MV-4-11 (cell line): ENCODE data around the gene AARS1.
"Not testable (repeated sequence)": the region's sequence is repeated elsewhere in the genome, so short reads cannot be mapped to it uniquely, and the experiment has no call there.

Source experiments
- DNase-seq: peaks from one replicate; lab custom pipeline; 2025; lab: John Stamatoyannopoulos, UW

Gene AARS1

DNA sequence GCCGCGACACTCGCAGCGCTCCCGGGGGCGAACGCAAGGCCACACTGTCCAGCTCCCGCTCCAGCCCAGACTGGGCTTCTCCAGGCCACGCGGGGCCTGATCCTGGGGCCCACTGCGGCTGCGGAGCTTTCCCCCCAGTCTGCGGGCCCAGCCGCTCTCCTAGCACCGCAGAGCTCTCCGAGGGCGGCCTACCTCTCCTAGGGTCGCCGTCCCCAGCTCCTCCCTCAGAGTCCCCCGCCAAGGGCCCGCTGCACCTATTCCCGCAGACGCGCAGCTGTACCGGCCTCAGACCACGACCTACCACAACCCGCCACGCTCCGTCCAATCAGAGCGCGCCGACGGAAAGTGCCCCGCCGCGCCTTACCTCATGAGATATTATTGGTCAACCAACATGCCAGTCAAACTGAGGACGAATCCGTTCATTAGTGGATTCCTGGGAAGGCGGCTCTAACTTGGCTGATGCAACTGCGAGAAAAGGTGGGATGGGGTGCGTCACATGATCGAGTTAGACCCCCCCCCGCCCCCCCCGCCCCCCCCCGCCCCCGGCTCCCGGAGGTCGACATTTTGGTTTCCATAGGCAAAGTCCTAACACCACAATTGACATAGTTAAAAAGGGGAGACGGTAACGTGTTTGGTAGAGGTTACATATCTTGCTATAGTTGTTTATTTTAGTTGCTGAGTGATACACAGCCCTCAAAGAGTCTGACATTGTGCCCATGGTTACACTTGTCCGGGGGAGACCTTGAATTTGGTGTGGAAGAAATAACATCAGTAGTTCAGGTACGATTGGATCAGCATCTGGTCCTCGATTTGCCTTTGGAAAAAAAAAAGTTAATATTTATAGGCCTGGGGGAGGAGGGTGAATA lies at the start of gene AARS1:
Gene AARS1, minus strand, starts transcription at position 278 of the 866 bp plus-strand sequence. CDS start 6,743 bp downstream, outside the sequence.
- peak; percentile 98 for DNase-seq

DNA sequence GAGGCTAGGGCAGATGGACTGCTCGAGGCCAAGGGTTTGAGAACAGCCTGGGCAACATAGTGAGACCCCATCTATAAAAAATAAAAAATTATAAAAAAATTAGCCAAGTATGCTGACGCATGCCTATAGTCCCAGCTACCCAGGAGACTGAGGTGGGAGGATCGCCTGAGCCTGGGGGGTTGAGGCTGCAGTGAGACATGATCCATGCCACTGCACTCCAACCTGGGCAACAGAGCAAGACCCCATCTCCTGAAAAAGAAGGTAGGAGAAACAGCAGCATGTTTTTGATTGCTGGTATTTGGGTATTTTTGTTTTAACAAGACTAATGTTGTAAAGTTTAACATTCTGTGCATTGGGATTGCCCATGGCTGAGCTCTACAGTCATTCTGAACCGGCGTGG lies 48.5 kb upstream of the AARS1 start:
- DNase-seq = no peak

DNA sequence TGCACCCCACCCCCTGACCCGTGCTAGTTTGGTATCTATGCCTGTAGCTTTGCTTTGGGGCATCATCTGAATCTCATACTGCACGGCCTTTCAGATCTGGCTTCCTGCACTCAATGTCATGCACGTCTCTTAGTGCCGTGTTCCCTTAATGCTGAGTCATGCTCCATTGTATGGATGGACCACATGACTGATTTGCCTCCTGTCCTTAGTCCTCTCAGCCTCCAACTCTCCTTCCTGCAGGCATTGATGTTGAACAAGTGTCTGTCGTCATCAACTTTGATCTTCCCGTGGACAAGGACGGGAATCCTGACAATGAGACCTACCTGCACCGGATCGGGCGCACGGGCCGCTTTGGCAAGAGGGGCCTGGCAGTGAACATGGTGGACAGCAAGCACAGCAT lies 43.4 kb upstream of the AARS1 start:
- not testable (repeated sequence) for DNase-seq

DNA sequence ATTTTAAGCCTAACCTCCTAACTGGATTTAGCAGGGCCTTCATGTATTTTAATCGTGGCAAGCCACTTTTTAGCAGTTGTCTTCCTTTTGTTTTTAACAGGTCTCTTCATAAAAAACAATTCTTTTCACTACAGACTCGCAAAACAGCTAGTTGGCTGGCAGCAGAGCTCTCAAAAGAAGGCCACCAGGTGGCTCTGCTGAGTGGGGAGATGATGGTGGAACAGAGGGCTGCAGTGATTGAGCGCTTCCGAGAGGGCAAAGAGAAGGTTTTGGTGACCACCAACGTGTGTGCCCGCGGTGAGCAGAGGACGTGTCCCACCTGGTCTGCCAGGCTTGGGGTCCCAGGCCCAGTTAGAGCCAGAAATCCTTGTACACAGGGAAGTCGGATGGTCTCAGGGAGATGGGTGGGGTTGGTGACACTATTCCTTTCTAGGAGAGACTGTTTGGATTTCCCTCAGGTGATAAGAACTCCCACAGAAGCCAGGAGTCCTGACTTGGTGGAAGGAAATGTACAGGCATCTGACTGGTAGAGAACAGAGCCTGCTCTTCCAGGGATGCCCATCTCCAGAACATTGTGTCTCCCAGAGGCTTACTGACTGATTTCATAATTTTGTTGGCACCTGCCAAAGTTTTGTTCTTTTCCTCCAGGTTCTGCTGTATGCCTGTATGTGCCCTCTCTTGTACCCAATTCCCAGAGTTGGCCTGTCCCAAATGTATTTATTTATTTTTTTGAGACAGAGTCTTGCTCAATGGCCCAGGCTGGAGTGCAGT lies 42.5 kb upstream of the AARS1 start:
- no peak for DNase-seq

- no peak for DNase-seq
Observed at GRCh38 chr16:70331091-70331490, 41.8 kb upstream of the AARS1 start.

GRCh38 chr16:70324998-70325747 lies 35.9 kb upstream of the AARS1 start:
- no peak for DNase-seq

GRCh38 chr16:70320121-70320520 lies 30.8 kb upstream of the AARS1 start:
- DNase-seq = no peak

- not testable (repeated sequence) for DNase-seq
Observed at GRCh38 chr16:70307726-70308125, 18.4 kb upstream of the AARS1 start.

DNA sequence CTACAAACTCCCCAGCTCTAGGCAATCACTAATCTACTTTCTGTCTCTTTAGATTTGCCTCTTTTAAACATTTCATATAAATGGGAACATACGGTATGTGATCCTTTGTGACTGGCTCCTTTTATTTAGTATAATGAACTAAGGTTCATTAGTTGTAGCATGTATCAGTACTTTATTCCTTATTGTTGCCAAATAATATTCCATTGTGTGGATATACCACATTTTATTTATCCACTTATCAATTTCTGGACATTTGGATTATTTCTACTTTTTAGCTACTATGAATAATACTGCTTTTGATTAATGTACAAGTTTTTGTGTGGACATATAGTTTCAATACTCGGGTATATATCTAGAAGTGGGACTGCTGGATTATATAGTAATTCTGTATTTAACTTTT lies 17.6 kb upstream of the AARS1 start:
- no peak for DNase-seq

DNA sequence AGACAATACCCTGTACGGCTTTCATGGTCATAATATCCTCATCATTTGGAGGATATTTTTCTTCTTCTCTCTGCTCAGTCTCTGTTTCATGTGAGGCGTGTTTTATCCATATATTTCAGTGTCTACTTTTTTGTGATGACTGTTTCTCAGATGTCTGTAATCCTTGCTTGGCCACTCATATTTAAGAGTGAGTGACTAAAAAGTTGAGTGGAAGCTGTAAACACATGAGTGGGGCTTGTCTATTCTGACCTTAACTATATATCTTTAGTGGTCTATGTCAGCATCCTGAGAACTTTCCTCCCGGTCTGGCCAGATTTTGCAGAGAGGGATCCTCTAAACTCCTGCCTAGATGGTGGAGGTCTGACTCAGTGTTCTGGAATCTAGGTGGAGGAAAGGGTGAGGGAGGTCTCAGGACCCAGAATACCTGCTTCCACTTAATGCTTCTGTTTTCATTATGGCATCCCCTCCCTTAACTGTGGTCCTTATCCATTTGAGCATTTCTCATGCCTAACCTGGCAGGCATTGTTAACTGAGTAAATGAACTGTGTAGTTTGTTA lies 15.7 kb upstream of the AARS1 start:
- DNase-seq = no peak

DNA sequence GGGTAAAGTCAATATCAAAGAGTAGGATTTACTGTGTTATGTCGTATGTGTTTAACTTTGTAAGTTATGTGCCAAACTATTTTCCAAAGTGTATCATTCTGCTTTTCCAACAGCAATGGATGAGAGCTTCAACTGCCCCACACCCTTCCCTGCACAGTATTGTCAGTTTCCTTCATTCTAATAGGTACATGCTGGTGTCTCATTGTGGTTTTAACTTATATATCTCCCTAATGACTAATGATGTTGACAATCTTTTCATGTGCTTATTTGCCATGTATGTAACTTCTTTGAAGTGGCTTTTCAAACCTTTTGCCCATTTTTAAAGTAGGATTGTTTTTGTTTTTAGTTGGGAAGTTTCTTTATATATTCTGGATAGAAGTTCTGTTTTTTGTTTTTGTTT lies 13.4 kb upstream of the AARS1 start:
- no peak for DNase-seq

DNA sequence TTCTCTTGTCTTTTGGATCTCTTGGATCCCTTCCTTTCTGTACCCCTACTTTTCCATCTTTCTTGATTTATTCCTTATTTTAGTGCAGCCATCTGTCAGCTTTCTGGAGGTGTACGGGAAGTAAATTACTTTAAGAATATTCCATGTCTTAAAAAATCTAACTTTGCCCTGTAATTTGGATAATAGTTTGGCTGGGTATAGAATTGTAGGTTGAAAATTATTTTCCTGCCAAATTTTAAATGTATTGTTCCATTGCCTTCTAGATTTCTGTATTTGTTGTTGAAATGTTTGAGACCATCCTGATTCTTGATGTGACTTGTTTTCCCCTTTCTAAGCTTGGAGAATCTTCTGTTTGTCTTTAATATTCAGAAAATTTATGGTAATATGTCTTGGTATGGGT lies 11.8 kb upstream of the AARS1 start:
- no peak for DNase-seq

DNA sequence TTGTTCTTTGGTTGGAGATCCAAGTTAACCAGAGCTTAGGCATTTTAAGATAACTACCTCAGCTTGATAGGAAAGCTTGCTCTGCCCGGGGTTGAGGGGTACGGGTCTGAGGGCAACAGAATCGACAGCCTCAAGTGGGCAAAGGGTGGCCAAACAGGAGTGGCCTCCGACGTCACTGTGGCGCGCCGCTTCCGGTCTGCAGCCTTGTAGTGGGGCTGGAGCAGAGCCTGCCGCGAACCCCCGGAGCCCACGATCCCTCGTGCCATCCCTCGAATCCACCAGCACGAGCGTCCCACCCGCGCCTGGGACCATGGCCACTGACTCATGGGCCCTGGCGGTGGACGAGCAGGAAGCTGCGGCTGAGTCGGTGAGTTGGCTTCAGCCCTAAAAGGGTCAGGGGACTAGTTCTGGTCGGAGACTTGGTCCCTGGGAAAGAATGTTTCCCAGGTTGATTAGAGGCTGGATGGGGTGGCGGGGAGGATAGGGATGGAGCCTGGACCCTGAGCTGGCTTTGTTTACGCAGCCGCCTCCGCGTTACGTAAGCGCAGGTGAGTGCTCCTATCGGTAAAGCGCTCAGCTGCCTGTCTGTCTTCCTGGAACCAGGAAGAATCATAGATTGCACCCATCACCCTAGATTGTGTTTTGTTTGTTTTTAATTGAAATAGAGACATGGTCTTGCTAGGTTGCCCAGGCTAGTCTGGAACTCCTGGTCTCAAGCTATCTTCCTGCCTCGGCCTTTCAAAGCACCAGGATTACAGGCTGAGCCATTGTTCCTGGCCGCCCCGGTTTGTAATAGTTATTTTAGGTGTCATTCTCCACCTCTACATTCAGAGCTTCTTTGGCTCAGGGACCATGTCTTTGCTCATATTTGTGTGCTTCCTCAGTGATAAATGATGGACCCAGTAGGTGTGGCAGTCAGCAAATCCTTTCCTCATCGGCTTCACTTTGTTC lies 10.0 kb upstream of the AARS1 start, which contains the start of gene DDX19B:
Gene DDX19B, plus strand, starts transcription at position 199 of the 951 bp plus-strand sequence. Its CDS starts 112 bp downstream, at position 311.
- DNase-seq = peak; percentile 65

DNA sequence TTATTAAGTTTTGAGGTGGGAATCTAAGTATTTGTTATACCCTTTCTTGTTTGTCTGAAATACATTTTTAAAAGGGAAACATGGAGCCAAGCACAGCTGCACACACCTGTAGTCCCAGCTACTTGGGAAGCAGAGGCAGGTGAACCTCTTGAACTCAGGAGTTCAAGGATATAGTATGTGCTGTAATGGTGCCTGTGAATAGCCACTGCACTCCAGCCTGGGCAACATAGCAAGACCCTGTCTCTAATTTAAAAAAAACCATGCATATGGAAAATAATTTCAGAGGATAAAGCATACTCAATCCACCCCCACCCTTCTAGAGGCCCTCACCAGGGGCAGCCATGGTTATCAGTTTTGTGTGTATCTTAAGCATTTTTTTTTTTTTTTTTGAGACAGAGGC lies 6.3 kb upstream of the AARS1 start:
- no peak for DNase-seq

- no peak for DNase-seq
Observed at GRCh38 chr16:70294385-70295025, 5.2 kb upstream of the AARS1 start.

DNA sequence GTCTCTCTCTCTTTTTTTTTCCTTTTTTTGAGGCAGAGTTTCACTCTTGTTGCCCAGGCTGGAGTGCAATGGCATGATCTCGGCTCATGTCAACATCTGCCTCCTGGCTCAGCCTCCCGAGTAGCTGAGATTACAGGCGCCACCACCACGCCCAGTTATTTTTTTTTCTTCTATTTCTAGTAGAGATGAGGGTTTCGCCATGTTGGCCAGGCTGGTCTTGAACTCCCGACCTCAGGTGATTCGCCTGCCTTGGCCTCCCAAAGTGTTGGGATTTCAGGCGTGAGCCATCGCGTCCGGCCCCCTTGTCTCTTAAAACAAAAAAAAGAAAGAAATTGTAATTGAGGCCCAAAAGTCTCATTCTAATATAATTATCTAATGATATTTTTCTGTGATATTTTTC lies 2.8 kb upstream of the AARS1 start:
- not testable (repeated sequence) for DNase-seq

DNA sequence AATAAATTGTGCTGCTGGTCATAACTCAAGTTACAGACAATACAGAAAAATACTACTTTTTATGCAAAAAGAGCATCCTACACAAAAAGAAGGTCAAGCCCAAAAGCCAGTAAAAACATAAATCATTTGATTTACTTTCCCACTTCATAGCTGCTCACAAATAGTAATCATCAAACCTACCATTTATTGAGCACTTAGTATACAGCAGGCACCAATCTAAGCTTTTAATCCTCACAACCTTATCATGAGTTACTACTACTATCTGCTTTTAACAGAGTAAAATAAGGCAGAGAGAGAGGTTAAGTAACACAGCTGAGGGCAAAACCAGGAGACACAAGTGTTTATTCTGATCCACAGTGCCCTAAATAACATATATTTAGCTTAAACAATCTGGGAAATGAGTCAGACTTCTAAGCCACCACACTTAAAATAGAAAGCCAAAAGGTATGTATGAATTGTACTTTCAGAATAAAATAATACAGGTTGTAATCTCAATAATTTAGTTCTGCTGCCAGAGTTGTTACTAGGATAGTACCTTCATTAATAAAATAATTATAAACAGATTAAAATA lies 1.7 kb upstream of the AARS1 start:
- peak; percentile 16 for DNase-seq

GRCh38 chr16:70287304-70287971 lies 1.9 kb downstream of the AARS1 start:
- DNase-seq = not testable (repeated sequence)

- DNase-seq = no peak
Observed at GRCh38 chr16:70276392-70276791, 12.9 kb downstream of the AARS1 start.
